NB4 (cell line): ENCODE results near the gene NOC3L.

Experiments used
- MYC ChIP-seq: IDR thresholded peaks from 2 replicates; pipeline ENCODE4 v1.6.1; 2011; ENCODE audit warnings: low read depth, low read length
- POLR2A ChIP-seq: IDR thresholded peaks from 2 replicates; pipeline ENCODE4 v1.6.1; 2011; ENCODE audit warnings: mild to moderate bottlenecking; ENCODE audit not compliant: insufficient read length; ENCODE audit errors: extremely low read depth
- TF ChIP-seq, protein P1 (sequence below): IDR thresholded peaks from one replicate; pipeline ENCODE4 v1.5.1; 2012; ENCODE audit warnings: low read depth, low read length

DNA sequence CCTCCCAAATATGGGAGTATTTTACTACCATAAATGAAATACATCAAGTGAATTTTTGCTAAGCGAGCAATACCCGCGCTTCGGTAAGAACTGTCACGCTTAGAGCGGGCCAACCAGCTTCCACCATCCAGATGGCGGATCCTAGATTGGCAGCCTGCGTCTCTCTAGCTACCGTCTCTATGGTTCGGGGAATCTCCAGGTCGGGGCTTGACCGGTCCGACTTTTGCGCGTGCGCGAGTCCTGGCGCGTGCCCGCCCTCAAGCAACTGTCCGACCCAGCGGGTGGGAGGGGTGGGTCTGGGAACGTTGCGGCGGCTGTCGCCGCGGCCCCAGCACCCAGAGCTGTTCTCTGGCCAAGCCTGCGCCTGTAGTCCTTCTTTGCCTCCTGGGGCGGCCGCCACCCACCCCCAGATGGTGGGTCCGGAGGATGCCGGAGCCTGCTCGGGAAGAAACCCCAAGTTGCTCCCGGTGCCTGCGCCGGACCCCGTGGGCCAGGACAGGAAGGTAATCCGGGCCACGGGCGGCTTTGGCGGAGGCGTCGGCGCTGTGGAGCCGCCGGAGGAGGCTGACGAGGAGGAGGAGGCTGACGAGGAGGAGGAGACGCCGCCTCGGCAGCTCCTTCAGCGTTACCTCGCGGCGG lies 39.6 kb upstream of the NOC3L start, which contains the start of gene TBC1D12:
- TF ChIP-seq, protein P1, sequence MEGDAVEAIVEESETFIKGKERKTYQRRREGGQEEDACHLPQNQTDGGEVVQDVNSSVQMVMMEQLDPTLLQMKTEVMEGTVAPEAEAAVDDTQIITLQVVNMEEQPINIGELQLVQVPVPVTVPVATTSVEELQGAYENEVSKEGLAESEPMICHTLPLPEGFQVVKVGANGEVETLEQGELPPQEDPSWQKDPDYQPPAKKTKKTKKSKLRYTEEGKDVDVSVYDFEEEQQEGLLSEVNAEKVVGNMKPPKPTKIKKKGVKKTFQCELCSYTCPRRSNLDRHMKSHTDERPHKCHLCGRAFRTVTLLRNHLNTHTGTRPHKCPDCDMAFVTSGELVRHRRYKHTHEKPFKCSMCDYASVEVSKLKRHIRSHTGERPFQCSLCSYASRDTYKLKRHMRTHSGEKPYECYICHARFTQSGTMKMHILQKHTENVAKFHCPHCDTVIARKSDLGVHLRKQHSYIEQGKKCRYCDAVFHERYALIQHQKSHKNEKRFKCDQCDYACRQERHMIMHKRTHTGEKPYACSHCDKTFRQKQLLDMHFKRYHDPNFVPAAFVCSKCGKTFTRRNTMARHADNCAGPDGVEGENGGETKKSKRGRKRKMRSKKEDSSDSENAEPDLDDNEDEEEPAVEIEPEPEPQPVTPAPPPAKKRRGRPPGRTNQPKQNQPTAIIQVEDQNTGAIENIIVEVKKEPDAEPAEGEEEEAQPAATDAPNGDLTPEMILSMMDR = no peak
- TF ChIP-seq POLR2A = no peak
- TF ChIP-seq MYC = no peak
